Testis (tissue), 3 donors: ENCODE measurements around the gene CDH22. TPM values are rescaled to one million over a fixed set of nuclear protein-coding genes. Genes with fewer than 3 reads are reported as not detected.

Source experiments
- DNase-seq: peaks from one replicate; pipeline ENCODE4 v3.0.0-alpha.2; 2019
- H3K27ac ChIP-seq, 2 donors: fragments of 200-600 bp; sonication (generic); one replicate each; pipeline ENCODE4 v1.5.1; 2019
- H3K27me3 ChIP-seq: fragments of 200-600 bp; sonication (generic); one replicate; pipeline ENCODE4 v1.5.1; 2019
- H3K36me3 ChIP-seq: fragments of 200-600 bp; sonication (generic); one replicate; pipeline ENCODE4 v1.5.1; 2017; ENCODE audit warnings: low read depth; ENCODE audit errors: missing control alignments
- H3K4me1 ChIP-seq: fragments of 200-600 bp; sonication (generic); one replicate; pipeline ENCODE4 v1.5.1; 2019
- H3K4me3 ChIP-seq, 2 donors: fragments of 200-600 bp; sonication (generic); one replicate each; pipeline ENCODE4 v1.5.1; 2017 to 2019
- H3K9me3 ChIP-seq: fragments of 200-600 bp; sonication (generic); one replicate; pipeline ENCODE4 v1.5.1; 2017
- CTCF ChIP-seq, 3 experiments: fragments of 450-650 bp in 2 of 3; fragments of 200-600 bp in 1 of 3; sonication (generic) in 1 of 3; IDR thresholded peaks; one replicate each; pipeline ENCODE4 v1.5.1; 2016 to 2019; ENCODE audit warnings: antibody characterized with exemption in 3 of 3, mild to moderate bottlenecking in 2 of 3, moderate library complexity in 1 of 3
- POLR2A ChIP-seq: fragments of 450-650 bp; IDR thresholded peaks from one replicate; pipeline ENCODE4 v1.6.1; 2017; ENCODE audit warnings: antibody characterized with exemption, mild to moderate bottlenecking, moderate library complexity
- WGBS, 2 donors: methylation state at CpG; one replicate each; pipeline ENCODE4 v1.1.5; 2018; 5-methylcytosine and 5-hydroxymethylcytosine counted together
- intact Hi-C: fragments of 100-400 bp; cut with DNase I; formaldehyde crosslinking; loops from one replicate; pipeline ENCODE4 v1.15.1; 2023; ENCODE audit warnings: low total_unique reads
- polyA plus RNA-seq: library from polyadenylated mRNA; stranded (reverse); fragments of 350-450 nt; fragmentation: Illumina TruSeq; extraction: RNeasy Lipid Tissue Mini Kit (QIAGEN cat#74804); gene quantifications from one replicate; pipeline ENCODE4 v1.2.3, GENCODE V29; 2014; ENCODE audit warnings: low read depth, low replicate concordance; ENCODE audit not compliant: insufficient read depth
- total RNA-seq, 2 donors: library from RNA; depleted of rRNA; stranded (reverse); fragments of >200 nt; gene quantifications; one replicate each; pipeline ENCODE4 v1.2.3, GENCODE V29; 2016

CDH22 gene
- total and polyA plus RNA-seq, 3 donors from 2014 or later = 1.8 to 2.6 (median 2.6) TPM

GRCh38 chr20:46144432-46145025 is 163.8 kb downstream of the CDH22 start:
- WGBS, 2 donors = 78% methylated on average over 8 of the region's 8 CpGs
- Histone ChIP-seq H3K4me3 (no peak overlapping the region), H3K4me1 (peaks cover 2% of the 10 kb centered on the region), H3K36me3 (no peaks in the 10 kb centered on the region), H3K27me3 (no peaks in the 10 kb centered on the region), H3K27ac (no peak overlapping the region), H3K9me3 (no peaks in the 10 kb centered on the region)
- intact Hi-C loops = no loop called here
- DNase-seq = no peak
- TF ChIP-seq POLR2A = no peak
- TF ChIP-seq CTCF (IDR thresholded peaks at IDR 0.05) = no peak

- intact Hi-C loops = no loop called here
These were observed 166.2 kb downstream of the CDH22 start for GRCh38 chr20:46142124-46142523.

DNA sequence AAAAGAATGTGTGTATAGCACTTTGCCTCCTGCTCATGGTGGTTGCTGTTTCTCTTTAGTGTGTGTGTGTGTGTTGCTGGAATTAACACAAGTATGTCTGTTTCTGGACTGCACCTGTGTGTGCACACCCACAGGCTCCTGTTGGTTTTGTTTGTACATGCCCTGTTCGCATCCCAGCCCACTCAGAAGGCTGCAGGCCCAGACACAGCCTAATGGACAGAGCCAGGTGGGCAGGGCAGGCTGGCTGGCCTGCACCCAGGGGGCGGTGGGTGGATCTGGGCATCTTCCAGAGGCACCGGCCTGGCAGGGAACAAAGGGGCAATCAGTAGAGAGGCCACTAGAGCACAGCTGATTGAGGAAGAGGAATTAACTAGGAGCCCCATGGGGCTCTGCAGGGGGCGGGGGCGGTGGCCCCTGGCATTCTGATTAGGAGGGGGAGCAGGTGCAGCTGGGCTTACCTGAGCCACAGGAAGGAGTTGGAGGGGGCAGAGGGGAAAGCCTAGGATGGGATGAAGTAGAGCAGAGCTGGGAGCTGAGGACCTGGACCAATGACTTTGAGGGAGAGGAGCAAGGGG is 168.3 kb downstream of the CDH22 start:
- Histone ChIP-seq H3K9me3 (no peaks in the 10 kb centered on the region), H3K4me1 (peaks cover 7% of the 10 kb centered on the region), H3K27me3 (no peaks in the 10 kb centered on the region), H3K36me3 (no peaks in the 10 kb centered on the region), H3K27ac (no peak overlapping the region), H3K4me3 (no peak overlapping the region)
- DNase-seq = no peak
- WGBS, 2 donors = 62 to 67% methylated on average over 5 of the region's 5 CpGs
- no peak for TF ChIP-seq POLR2A
- TF ChIP-seq CTCF (IDR thresholded peaks at IDR 0.05) = no peak
- intact Hi-C loops = loop anchor here (10.0 kb wide), 3 partner anchors 165 to 295 kb away; partner anchors contain the start of gene CDH22

More at GRCh38 chr20:46142124-46142523, 166.2 kb downstream of the CDH22 start:
- TF ChIP-seq POLR2A = no peak
- no peak for TF ChIP-seq CTCF (IDR thresholded peaks at IDR 0.05)
- Histone ChIP-seq H3K9me3 (no peaks in the 10 kb centered on the region), H3K4me3 (no peak overlapping the region), H3K4me1 (peaks cover 7% of the 10 kb centered on the region), H3K27ac (no peak overlapping the region), H3K27me3 (no peaks in the 10 kb centered on the region), H3K36me3 (no peaks in the 10 kb centered on the region)
- WGBS, 2 donors = 62 to 72% methylated on average over 5 of the region's 5 CpGs
- DNase-seq = no peak

DNA sequence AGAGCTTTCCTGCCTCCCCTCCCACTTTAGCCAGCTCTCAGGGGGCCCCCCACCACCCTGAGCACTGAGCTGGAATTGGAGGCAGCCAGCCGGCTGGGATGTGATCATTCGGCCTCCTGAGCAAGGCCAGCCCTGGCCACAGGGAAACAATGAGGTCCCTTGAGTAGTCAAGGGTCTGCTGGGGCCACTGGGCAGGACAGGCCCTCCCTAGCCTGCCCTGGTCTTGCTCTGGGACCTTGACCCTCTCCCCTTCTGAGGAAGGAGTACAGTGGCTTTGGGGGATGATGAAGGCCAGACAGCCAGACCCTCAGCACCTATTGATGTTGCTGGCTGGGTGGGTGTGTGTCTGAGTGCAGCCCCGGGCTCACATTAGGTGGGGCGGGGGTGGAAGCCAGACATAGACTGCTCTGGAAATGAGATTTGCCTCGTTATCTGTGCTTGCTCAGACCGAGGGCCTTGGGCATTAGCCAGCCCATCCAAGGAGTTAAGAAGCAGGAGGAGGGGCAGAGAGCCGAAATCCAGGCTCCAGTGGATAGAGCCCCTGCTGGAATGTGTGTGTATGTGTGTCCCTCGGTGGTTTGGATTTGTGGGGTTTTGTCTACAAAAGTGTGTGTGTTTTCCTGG is 168.9 kb downstream of the CDH22 start:
- Histone ChIP-seq H3K36me3 (no peaks in the 10 kb centered on the region), H3K9me3 (no peaks in the 10 kb centered on the region), H3K4me3 (no peak overlapping the region), H3K27me3 (no peaks in the 10 kb centered on the region), H3K27ac (no peak overlapping the region), H3K4me1 (peaks cover 7% of the 10 kb centered on the region)
- DNase-seq = peak; percentile 58
- intact Hi-C loops = loop anchor here (10.0 kb wide), 3 partner anchors 165 to 295 kb away; partner anchors contain the start of gene CDH22
- TF ChIP-seq CTCF (IDR thresholded peaks at IDR 0.05) = no peak
- no peak for TF ChIP-seq POLR2A
- 26 to 35% methylated on average over 5 to 8 of the region's 8 CpGs for WGBS, 2 donors
